ENCODE data around the gene CHMP2A. TPM values are rescaled to one million over a fixed set of nuclear protein-coding genes. Genes with fewer than 3 reads are reported as not detected.

CHMP2A gene
- total RNA-seq, 4 donors from 2014 or later: 79.2 to 115 (median 101) TPM

- peak; percentile 23 to 48 for TF ChIP-seq POLR2A (IDR thresholded peaks at IDR 0.05)
- peak in 1 of 6 experiments; percentile 21 for TF ChIP-seq CTCF (IDR thresholded peaks at IDR 0.05)
- Histone ChIP-seq H3K27me3 (no peaks in the 10 kb centered on the region), H3K4me3 (peak overlapping the region; percentile 69 to 83 (median 76)), H3K4me1 (peaks cover 0 to 12% (median 7%) of the 10 kb centered on the region in 4 donors), H3K9me3 (no peaks in the 10 kb centered on the region), H3K27ac (peak overlapping the region; percentile 81 to 90 (median 85)), H3K36me3 (peaks cover 0 to 9% (median 0%) of the 10 kb centered on the region in 3 donors)
- peak; percentile 83 to 94 (median 92) for DNase-seq
These were observed 20.5 kb upstream of the CHMP2A start for GRCh38 chr19:58575183-58576041.

- H3K4me3 ChIP-seq: peak overlapping the region; percentile 53 to 76 (median 74)
- no peaks in the 10 kb centered on the region for H3K27me3 ChIP-seq
- H3K9me3 ChIP-seq: no peaks in the 10 kb centered on the region
- H3K27ac ChIP-seq: peak overlapping the region; percentile 89 to 98 (median 96)
- peaks cover 0 to 22% (median 0%) of the 10 kb centered on the region in 3 donors for H3K36me3 ChIP-seq
- no peak for TF ChIP-seq POLR2A (IDR thresholded peaks at IDR 0.05)
- TF ChIP-seq CTCF (IDR thresholded peaks at IDR 0.05): peak in 1 of 6 experiments; percentile 0
- DNase-seq: no peak
- peaks cover 0 to 12% (median 7%) of the 10 kb centered on the region in 4 donors for H3K4me1 ChIP-seq
These were observed 18.8 kb upstream of the CHMP2A start for GRCh38 chr19:58573658-58574164.

DNA sequence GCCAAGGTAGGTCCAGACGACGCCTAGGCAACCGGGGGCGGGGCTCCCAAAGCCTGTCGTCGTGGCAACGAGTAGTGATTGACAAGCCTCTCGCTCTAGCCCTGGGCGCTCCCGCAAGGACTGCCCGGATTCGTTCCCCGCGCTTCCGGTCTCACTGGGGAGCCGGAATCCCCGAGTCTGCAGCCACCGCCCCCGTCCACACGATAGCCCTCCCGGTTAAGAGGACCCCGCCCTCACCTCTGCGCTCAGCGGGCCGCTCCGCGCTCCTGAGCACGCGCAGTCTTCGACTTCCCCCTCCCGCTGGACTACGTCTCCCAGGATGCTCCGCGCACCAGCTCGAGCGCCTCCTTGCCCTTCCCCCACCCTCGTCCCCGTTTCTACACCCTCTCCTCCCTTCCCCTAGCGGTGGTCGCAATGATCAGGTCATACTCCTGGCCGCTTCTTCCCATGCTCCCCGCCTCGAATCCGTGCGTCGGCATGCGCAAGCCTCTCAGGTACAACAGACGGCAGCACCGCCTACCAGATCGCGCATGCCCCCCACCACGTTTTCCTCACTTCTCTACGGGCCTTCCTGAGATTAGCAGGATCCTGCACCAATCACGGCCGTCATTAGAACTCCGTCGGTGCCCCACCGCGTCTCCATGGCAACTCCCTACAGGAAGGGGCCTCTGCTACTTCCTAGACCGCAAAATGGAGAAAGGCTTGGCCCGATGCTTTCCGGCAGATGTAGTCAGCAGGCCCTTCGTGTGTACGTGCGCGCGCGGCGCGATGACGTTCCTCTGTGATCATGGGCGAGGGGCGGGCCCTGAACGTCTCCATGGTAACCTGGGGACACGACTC, 18.1 kb upstream of the CHMP2A start, which contains the start of gene MZF1:
Gene MZF1, minus strand, starts transcription at position 518 of the 840 bp plus-strand sequence. CDS start 1,946 bp downstream, outside the sequence.
- H3K27me3 ChIP-seq: no peaks in the 10 kb centered on the region
- H3K36me3 ChIP-seq: peaks cover 0 to 23% (median 0%) of the 10 kb centered on the region in 3 donors
- no peaks in the 10 kb centered on the region for H3K9me3 ChIP-seq
- TF ChIP-seq POLR2A (IDR thresholded peaks at IDR 0.05): peak in 1 of 2 donors; percentile 27
- TF ChIP-seq CTCF (IDR thresholded peaks at IDR 0.05): peak in 3 of 6 experiments; percentile 39 to 50 (median 40)
- H3K4me3 ChIP-seq: peak within 1 kb of the TSS; percentile 53 to 76 (median 74)
- DNase-seq: peak; percentile 99 to 100 (median 100)
- H3K4me1 ChIP-seq: peaks cover 0 to 12% (median 7%) of the 10 kb centered on the region in 4 donors
- peak within 1 kb of the TSS; percentile 89 to 98 (median 96) for H3K27ac ChIP-seq

- H3K27me3 ChIP-seq: no peaks in the 10 kb centered on the region
- peak in 1 of 3 donors; percentile 46 for DNase-seq
- TF ChIP-seq CTCF (IDR thresholded peaks at IDR 0.05) (no peak), POLR2A (IDR thresholded peaks at IDR 0.05) (no peak)
These were observed 17.3 kb upstream of the CHMP2A start for GRCh38 chr19:58572026-58572817.

More at GRCh38 chr19:58572026-58572817, 17.3 kb upstream of the CHMP2A start:
- Histone ChIP-seq H3K4me1 (peaks cover 0 to 12% (median 7%) of the 10 kb centered on the region in 4 donors), H3K36me3 (peaks cover 0 to 23% (median 0%) of the 10 kb centered on the region in 3 donors), H3K4me3 (peak overlapping the region; percentile 53 to 76 (median 74)), H3K9me3 (no peaks in the 10 kb centered on the region), H3K27ac (peak overlapping the region; percentile 89 to 98 (median 96))
